Erythroblast (primary cell): ENCODE measurements around the gene L1CAM.

ENCODE experiments used
- DNase-seq, 2 experiments: peaks; one replicate each; lab custom pipeline; 2025; lab: John Stamatoyannopoulos, UW
- GATA1 ChIP-seq: IDR thresholded peaks from 2 replicates; pipeline ENCODE4 v1.6.1; 2011; ENCODE audit warnings: low read depth, mild to moderate bottlenecking, control low read depth, low read length, moderate library complexity
- POLR2A ChIP-seq: IDR thresholded peaks from 2 replicates; pipeline ENCODE4 v1.6.1; 2011; ENCODE audit warnings: mild to moderate bottlenecking, low read length

The L1CAM gene

DNA sequence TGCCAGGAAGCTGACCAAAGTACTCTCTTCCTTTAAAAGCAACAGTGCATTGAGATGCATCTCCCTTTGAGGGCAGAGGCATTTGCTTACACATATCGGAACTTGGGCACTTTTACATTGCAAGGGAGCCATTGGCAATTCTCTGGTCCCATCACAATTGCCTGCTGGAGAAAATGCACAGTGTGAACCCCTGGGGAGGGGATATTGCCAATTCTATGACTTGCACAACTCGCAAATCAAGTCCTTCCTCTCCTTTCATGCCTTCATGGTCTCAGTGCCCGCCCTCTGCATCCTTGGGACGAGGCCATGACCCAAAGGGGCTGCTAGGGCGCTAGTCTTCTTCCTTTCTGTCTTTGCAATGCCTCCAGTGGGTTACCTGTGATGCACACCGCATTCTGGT is 40.8 kb downstream of the L1CAM start:
- TF ChIP-seq POLR2A = no peak
- no peak for TF ChIP-seq GATA1
- DNase-seq = no peak

- no peak for DNase-seq
- no peak for TF ChIP-seq POLR2A
Observed at GRCh38 chrX:153844509-153845082, 41.4 kb downstream of the L1CAM start.

GRCh38 chrX:153836921-153837320 is 49.1 kb downstream of the L1CAM start:
- TF ChIP-seq POLR2A = no peak
- TF ChIP-seq GATA1 = no peak
- no peak for DNase-seq

- no peak for TF ChIP-seq POLR2A
- TF ChIP-seq GATA1 = no peak
- no peak for DNase-seq
Observed at GRCh38 chrX:153832728-153833127, 53.2 kb downstream of the L1CAM start.

GRCh38 chrX:153831429-153832150 is 54.4 kb downstream of the L1CAM start:
- no peak for TF ChIP-seq POLR2A
- no peak for TF ChIP-seq GATA1
- DNase-seq = no peak

GRCh38 chrX:153830640-153831428 is 55.1 kb downstream of the L1CAM start:
- TF ChIP-seq GATA1 (no peak), POLR2A (no peak)
- DNase-seq = no peak

GRCh38 chrX:153829799-153830639 is 56.0 kb downstream of the L1CAM start, which contains the start of gene PDZD4:
TSS of gene PDZD4 (minus strand) at chrX:153830544. CDS start at chrX:153830298, 246 bp downstream.
- TF ChIP-seq GATA1 = no peak
- TF ChIP-seq POLR2A = no peak
- no peak for DNase-seq

GRCh38 chrX:153829549-153829798 is 56.5 kb downstream of the L1CAM start:
- no peak for DNase-seq
- TF ChIP-seq POLR2A (no peak), GATA1 (no peak)

DNA sequence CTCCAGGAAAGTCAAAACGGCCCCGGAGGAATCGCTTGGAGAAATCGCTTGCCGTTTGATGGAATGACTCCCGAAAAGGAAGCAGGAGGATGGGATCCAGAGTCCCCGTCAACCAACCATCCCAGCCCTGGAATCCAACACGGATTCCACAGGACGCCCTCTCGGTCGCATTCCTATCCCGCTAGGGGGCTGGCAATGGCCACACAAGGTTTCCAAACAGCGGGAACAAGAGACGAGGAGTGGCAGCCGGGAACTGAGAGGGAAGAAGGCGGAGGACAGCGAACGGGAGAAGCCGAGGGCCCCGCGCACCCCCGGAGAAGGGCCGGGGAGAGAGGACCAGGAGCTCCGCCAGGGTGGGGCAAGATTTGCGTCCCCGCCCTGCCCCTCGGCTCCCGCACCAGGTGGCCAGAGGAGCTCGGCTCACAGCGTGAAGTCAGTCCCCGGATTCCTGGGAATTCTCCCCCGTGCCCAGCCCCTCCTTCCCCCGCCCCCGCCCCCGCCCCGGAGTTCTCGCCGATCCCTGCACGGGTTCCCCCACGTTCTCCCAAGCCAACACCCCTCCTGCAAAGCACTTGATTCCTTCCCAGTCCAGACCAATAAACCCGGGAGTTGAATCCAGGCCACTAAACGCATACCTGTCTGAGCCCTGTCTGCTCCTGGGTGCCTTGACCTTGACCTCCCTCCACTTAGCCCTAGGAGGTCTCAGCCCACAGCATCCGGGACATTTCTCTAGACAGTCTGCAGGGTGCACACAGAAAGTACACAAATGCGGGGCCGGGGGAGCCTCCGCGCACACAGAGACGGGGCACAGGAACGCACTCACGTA is 57.0 kb downstream of the L1CAM start:
- no peak for TF ChIP-seq GATA1
- no peak for TF ChIP-seq POLR2A
- DNase-seq = no peak

DNA sequence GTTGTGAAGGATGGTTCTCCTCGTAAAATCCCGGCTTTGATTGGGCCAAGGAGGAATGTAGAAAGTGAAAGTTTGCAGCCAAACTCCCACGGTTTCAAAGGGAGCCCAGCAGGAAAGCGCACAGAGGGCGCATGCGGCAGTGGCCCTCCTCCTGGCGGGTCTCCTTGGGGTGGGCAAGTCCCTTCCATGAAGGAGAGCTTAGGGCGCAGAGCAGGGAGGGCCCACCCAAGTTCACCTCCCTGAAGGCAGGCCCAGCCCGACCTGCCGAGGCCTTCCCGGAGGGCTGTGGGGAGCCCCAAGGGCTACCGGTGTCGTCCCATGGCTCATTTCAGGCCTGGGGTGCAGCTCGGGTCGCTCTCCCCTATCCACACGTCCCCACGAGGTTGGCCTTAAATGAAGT is 57.7 kb downstream of the L1CAM start:
- no peak for DNase-seq
- TF ChIP-seq GATA1 = no peak
- no peak for TF ChIP-seq POLR2A

DNA sequence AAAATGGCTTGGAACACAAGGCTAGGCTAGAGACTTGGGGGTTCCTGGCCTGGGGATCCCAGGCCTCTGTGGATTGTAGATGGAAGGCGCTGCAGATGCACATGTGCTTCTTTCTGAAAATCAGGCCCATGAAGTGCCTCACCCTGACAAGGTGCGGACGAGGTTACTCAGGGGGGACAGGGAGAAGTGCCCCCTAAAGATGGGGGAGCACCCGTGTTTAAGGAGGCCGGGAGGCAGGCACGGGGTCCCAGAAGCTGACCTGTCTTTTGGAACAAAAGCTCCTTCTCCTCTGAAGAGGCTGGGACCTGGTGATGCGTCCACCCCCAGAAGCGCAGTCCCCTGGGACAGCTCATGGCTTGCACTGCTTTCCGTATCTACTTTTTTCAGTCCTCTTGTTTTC is 58.1 kb downstream of the L1CAM start:
- no peak for TF ChIP-seq POLR2A
- TF ChIP-seq GATA1 = no peak
- no peak for DNase-seq

DNA sequence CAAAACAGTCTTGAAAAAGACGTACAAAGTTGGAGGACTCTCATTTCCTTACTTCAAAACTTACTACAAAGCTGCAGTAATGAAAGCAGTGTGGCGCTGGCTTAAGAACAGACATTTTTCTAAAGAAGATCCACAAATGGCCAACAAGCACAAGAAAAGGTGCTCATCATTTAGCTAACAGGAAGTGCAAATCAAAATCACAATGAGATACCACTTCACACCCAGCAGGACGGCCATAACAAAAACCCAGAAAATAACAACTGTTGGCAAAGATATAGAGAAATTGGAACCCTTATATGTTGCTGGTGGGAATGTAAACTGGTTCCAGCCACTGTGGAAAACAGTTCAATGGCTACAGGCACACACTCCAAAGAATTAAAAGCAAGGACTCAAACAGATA is 59.0 kb downstream of the L1CAM start:
- no peak for TF ChIP-seq POLR2A
- no peak for DNase-seq

DNA sequence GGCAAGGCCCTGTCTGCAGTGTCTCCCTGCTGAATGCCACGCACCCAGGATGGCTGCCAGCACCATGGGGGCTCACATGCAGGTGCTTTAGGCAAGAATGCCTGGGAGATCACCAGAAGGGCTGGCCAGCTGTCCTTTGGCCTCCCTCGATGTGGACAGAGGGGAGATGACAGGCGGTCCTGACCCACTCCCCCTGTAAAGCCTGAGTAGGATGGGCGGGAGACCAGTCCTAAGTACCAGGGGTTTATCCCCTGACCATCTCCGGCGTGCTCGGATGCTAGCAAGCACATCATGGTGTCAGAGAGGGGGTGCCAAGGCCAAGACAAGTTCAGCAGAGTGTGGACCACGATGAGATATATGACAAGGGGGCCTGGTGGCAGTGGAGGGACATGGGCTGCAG is 60.9 kb downstream of the L1CAM start:
- TF ChIP-seq POLR2A = no peak
- TF ChIP-seq GATA1 = no peak
- no peak for DNase-seq

DNA sequence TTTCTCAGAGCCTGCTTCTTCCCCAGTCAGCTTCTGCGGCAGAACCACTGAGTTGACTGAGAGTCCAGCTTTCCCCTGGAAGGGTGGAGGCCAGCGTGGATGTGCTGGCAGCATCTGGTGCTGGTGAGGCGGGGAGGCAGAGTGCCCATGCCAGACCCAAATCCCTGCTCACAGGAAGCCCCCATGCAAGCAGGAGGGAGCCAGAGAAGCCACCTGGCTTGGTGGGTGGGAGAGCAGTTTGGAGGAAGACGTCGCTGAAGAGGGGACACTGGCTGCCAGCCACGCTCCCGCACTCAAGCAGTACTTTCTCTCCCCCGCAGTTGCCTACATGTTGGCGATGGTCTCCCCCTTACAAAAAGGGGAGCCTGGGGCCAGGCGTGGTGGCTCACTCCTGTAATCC is 61.6 kb downstream of the L1CAM start:
- TF ChIP-seq GATA1 (no peak), POLR2A (no peak)
- DNase-seq = no peak
